Fibroblast of skin of right biceps (primary cell): Measurements from ENCODE around the gene ZNF76.
A peak's percentile ranks its signal among the peaks of the same experiment; 100 is the strongest.

Experiments
- DNase-seq: peaks from one replicate; pipeline ENCODE4 v3.0.0-alpha.2; 2013

The ZNF76 gene

DNA sequence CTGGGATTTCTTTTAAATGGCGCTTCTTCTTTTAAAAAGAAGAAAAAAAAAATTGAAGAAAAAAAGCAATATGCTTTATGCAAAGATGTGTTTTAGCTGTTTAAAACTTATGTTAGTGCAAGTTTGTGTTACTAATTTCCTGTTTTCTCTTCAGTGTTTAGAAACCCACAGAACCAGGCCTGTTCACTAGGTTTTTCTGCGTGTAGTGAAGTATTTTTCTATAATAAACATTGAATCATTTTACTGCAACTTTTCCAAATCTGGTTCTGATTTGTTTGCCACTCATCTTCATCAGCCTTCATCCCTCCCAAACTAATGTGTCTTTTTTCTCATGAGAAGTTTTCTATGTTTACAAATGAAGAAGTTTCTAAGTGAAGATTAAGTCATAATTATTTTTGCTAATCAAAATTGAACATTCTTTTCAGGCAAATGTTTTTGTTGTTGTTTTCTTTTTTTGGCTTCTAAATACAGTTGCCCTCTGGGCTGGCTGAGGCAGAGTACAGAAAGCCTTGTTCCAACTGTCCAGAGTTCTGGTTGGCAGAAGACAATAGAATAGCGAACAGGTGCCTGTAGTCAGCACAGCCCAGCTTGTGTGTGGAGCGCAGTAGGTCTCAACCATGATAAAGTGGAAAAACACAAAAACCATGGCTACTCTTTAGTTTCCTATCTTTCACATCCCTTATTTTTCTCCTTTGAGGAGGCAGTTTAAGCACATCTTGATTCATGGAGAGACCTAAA is 14.5 kb downstream of the ZNF76 start:
- no peak for DNase-seq

DNA sequence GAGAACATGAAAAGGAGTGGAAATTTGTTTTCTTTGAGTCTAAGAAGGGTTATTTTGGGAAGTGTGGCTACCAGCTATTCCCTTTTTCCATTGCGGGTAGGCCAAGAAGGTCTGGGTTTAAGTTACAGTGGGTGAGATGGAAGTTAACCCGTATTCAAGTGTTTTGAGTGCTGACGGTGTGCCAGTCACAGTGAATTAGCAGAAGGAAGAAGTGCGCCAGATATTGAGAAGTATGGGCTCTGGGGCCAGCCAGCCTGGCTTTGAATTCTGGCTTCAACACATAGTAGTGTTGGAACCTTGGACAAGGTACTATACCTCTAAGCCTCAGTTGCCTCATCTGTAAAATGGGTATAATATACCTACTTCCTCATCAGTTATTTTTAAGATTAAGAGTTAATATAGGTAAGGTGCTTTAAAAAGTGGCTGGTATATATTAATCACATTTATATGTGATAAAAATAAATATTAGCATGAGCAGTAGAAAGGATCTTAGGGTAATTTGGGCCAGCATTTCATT is 16.3 kb downstream of the ZNF76 start:
- no peak for DNase-seq

DNA sequence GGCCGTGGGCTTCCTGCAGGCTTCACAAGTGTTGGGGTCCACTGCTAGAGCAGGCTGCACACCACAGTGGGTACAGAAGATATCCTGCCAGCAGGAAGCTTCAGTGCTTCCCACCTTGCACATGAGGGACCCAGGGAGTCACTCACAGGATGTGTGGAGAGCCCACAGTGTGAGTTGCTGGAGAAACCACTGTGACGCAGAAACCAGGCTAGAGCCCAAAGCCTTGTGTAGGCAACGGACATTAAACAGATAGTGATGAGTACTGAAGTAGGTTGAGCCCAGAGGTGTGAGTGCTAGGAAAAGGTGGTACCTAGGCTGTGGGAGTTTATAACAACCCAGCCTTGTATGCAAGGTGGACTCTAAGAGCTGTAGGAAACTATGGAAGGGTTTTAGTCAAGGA is 19.2 kb downstream of the ZNF76 start:
- DNase-seq = no peak

DNA sequence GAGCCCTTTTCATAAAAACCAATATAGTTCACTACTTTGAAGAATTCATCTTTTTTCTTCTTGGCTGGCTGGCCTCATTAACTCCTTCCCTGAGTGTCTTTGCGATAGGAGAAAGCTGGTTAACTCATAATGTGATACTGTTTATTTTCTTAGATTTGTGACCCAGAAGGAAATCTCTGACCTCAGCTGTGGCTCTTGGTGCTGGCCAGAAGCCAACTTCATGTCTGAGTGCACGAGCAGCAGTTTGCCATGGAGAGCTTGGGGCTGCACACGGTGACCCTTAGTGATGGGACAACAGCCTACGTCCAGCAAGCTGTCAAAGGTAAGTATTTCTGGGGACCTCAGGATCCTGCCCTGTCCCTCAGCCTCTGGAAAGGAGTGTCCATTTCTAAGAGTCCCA is 21.4 kb downstream of the ZNF76 start:
- no peak for DNase-seq

DNA sequence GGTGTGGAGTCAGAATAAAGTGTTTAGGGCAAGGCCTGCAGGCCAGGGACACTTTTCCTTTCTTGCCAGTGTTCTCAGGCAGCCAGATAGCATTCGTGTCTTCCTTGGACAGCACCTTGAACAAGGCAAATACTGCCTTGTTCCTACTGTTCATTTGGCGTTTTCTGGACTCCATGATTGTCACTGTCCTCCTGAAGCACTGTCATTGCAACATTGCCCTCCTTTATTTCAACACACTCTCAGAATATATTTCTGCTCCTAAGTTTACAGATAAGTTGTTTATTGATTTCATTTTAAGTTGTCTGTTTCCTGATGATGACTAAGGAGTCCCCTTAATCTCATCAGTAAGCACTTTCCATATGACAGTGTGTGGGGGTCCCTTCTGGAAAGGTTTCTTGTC is 22.9 kb downstream of the ZNF76 start:
- no peak for DNase-seq

DNA sequence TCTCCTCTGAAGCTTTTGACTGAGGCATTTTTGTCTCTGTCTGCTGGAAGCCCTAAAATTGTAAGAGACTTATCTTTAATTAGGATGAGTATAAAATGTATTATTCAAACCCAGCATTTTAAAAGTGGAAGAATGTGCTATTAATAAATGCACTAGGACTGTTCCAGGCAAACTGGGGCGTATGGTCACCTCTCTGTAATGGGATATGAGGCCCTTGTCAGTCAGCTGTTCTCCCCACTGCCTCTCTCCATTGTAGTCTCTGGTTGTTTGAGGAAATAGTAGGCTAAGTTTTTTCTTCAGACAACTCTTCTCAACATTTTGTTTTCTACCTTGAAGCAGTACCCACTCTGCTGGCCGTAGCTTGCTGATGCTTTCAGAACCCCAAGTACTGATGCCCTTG is 23.8 kb downstream of the ZNF76 start:
- DNase-seq = no peak

DNA sequence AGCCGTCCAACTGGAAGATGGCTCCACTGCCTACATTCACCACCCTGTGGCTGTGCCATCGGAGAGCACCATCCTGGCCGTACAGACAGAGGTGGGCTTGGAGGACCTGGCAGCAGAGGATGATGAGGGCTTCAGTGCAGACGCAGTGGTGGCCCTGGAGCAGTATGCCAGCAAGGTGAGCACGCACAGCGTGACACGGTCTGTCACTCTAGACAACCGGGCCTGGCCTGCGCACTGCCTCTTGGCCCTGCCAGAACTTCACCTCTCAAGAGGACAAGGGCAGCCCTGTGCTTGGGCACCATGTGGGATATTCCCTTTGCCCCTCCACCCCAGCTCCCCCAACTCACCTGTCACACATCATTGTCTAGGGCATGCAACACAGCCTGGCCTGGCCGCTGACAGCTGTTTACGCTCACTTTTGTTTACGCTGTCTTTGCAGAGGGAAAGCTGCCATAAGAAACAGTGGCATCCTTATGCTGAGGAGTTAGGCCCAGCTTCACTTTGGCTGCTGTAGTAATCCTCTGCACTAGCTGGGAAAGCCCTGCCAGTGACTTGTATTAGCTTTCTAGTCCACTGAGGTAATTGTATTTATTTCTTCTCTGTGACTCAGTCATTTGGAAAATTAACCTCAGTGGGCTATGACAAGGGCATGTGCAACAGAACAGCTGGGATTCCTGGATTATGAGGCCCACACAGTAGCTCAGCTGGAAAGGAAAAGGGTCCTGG is 28.3 kb downstream of the ZNF76 start:
- DNase-seq = no peak

DNA sequence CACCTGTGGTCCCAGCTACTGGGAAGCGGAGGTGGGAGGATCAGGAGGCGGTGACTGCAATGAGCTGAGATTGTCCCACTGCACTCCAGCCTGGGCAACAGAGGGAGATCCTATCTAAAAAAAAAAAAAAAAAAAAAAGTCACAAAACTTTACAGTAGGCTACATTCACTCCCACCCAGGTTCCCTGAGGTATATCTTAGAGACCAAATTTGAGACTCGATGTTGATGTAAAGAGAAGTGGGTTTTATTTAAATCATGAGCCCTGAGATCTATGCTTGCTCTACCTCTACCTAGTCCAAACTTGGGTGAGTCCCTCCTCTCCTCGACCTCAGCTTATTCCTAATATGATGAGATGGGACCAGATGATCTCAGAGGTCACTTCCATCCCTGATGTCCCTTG is 29.3 kb downstream of the ZNF76 start:
- no peak for DNase-seq

DNA sequence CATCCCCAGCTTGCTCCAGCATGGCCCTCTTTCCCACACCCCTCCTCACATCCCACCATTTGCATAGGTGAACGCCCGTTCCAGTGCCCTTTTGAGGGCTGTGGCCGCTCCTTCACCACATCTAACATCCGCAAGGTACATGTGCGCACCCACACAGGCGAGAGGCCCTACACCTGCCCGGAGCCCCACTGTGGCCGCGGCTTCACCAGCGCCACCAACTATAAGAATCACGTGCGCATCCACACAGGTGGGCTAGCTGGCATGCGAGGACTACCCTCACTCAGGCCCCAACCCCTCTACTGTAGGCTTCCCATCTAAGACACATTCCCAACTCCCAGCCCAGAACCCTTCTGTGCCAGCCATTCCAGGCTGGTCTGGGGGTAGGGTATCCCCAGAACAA is 32.0 kb downstream of the ZNF76 start:
- no peak for DNase-seq

DNA sequence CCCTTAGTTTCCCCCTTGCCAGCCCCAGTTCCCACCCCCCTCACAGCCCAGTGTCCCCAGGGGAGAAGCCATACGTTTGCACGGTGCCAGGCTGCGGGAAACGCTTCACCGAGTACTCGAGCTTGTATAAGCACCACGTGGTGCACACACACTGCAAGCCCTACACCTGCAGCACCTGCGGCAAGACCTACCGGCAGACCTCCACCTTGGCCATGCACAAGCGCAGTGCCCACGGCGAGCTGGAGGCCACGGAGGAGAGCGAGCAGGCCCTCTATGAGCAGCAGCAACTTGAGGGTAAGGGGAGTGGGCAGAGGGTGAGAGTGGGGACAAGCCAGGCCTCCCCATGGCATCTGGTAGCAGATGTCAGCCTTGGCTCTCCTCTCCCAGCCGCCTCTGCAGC is 33.0 kb downstream of the ZNF76 start:
- DNase-seq = no peak

DNA sequence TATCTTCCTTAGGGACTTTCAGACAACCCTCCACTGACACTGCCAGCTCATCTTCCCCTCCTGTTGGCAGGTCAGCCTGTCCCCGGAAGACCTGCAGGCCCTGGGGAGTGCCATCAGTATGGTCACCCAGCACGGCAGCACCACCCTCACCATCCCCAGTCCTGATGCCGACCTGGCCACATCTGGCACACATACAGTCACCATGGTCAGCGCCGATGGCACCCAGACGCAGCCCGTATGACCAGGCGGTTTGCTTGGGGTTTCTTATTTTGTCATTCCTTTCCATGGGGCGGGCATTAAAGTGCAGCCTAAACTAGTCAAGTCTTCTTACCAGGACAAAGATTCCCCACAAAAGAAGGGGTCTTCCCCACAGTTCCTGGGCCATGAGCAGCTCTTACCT is 34.1 kb downstream of the ZNF76 start:
- DNase-seq = no peak

DNA sequence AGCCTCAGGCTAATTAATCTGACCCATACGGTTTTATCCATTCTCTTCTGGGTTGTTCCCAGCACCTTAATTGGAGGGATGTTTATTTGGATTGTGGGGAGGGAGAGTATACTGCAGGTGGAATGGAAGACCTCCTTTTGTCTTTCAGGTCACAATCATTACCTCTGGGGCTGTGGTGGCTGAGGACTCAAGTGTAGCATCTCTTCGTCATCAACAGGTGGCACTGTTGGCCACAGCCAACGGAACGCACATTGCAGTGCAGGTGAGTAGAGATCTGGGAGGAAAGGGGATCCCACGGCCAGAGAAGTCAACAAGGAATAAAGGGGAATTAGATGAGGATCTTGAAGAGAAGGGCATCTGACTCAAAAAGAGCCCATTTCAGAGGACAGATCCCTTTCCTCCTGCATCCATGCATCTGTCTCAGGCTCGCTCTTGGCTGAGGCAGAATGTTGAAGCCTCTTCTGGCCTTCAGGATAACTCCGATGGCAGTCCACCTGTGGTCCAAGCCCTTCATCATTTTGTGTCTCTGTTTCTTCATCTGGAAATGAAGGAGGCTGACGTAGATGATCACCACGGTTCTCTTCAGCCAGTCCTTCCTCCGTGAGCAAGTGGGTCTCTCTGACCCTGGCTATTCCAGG is 34.9 kb downstream of the ZNF76 start:
- DNase-seq = peak; percentile 34

DNA sequence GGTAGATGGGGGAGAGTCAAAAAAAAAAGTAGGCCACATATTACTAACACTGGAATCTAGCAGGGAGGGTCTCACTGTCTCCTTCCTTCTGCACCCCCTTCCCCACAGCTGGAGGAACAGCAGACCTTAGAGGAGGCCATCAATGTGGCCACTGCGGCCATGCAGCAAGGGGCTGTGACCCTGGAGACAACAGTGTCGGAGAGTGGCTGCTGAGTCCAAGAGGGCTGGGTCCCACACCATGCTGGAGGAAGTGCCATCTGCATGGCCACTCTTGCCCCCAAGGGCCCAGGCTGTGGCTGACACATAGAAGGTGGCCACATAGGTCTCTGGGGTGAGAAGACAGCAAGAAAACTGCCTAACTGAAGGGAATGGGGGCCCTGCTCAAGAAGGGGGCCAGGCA is 35.5 kb downstream of the ZNF76 start:
- no peak for DNase-seq

DNA sequence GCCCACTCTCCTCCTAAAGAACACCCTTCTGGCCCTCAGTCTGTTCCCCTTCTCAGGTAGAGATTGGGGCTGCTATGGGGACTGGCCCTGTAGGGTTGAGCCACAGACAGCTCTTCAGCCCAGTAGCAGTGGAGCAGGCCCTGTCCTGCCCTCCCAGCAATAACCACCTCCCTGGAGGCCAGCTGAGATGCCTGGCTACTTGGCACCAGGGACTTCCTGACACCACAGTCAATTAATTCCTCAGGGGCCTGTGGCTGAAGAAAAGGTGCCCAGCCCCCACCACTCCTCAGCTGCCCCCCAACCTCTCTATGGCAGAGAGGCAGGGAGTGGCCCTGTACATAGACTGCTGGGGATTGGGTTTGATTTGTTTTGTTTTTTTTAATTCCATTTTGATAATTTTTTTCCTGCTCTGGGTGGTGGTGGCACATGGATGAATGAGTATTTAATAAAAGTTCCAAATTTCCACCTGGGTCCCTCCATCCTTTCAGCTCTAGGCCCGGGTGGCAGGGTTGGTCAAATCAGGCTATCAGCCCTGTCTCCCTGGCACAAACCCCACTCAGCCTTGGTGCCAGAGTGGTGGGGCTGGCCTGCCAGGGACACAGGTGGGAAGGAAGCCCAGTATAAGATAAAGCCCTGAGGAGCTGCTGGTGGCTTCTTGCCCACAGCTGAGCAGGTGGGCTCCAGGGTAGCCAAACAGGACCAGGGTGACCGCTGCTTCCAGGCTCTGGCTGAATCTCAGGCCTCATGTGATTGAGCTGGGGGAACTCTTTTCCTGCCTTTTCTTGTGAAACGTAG is 36.2 kb downstream of the ZNF76 start:
- DNase-seq = no peak

DNA sequence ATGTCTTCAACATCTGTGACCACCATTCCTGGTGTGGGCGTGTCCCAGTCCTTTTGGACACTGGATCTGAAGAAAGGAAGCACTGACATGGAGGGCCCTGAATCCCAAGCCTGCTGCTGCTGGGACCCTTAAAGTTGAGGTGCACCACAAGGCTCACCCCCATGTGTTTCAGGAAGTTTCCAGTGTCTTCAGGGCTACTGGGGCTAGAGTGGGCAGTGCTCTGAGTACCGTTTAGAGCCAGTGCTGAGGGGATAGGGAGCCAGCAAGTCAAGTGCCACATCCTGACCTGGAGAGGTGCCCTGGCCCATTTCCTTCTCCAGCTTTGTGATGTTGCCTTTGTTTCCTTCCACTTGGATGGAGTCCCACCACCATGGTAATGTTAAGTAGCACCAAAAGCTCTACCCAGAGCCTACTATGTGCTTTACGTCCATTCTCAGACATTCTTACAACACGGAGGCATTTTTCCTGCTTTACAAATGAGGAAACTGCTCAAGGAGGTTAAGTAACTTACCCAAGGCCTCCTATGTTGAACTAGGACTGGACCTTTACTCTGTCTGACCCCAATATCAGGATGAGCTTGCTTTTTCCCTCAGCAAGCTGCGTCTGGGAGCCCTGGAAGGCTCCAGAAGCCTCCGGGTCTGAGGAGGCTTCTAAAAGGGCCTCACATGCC is 37.5 kb downstream of the ZNF76 start:
- no peak for DNase-seq

DNA sequence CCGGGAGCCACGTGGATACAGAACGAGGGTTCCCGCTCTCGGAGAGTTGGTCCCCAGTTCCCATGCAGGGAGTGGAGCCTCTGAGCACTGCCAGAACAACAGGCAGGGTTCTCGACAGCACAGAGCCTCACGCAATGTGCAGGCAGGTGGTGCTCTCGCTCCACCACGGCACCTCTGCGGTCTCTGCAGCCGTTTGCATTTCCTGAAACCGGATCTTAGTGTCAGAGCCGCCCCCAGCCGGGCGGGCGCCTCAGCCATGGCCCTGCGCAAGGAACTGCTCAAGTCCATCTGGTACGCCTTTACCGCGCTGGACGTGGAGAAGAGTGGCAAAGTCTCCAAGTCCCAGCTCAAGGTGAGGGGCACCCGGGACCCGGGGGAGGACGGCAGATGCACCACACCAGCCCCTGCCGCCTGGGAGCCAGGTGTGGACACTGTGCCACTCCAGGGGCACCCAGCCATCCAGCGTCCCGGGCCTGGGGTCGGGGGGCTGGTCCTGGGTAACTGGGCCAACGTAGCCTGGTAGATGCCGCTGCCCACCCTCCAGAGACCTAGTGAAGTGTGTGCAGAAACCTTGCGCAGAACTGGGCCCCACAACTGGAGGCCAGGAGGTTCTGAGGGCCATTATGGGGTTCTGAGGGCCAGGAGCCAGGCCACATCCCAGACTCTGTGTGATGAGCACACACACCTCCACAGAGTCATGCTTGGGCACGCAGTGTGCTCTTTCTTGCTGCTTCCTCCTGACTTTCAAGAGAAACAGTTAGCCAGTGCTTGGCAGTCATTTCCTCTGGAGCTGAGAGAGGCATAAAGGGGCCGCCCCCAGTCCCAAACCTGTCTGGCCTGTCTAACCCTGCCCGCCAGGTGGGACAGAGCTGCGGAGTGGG is 38.3 kb downstream of the ZNF76 start, which contains the start of gene DEF6:
Gene DEF6 (plus strand): TSS at position 218 of the 881 bp plus-strand sequence. CDS start 39 bp downstream, at position 257.
- DNase-seq = peak; percentile 83

DNA sequence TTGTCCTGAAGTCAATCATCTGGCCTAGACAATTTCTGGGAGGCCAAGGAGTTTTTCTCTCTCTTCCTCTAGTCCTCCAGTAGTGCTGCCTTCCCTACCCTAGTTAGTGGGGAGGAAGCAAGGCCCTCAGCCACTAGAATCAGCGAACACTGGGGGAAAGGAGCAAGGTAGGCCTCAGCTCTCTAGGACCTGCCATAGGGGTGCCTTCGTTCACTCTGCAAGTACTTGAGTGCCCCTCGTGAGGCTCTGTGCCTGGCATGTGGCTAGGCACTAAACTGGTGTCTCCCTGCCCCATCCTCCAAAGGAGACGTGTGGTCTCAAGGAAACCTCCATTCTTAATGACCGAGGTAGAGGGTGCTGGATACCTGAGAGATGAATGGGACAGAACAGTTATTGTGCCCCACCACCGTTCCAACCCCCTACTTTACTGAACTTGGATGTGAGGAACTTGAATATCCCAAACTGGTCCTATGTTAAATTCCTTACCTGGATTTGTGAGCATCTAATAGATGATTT is 39.1 kb downstream of the ZNF76 start:
- no peak for DNase-seq

DNA sequence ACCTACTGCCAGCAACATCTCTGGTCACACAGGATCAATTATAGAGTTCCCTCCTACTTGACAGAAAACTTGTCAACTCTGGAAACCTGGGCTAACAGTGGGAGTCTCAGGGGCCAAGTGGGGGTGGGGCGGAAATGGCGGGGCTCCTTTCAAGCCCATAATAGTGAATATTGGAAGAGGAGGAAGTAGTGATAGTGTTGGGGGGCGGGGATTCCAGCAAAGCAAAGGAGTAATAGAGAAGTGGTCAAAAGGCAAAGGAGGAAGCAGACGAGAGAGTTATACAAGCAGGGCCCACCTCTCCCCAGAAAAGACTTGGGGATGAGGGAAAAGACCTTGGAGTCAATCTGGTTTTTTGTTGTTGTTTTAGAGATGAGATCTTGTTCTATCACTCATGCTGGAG is 40.1 kb downstream of the ZNF76 start:
- DNase-seq = no peak

DNA sequence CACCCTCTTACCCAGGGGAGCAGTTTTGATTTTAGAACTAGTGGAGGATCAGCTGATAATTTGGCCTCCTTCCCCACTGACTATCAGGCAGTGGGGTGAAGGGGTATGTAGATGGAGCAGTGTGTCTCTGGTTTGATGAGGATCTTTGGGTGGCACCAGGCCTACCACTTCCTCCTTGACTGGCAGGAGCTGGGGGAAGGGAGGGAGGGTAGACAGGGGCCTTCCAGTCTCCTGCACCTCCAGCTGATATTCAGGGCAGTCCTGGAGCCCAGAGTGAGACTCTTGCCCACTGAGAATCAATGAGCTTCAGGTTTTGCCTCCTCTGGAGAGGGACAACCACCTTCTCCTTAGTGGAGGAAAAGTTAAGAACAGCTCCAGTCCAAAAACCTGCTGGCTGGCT is 41.3 kb downstream of the ZNF76 start:
- no peak for DNase-seq

DNA sequence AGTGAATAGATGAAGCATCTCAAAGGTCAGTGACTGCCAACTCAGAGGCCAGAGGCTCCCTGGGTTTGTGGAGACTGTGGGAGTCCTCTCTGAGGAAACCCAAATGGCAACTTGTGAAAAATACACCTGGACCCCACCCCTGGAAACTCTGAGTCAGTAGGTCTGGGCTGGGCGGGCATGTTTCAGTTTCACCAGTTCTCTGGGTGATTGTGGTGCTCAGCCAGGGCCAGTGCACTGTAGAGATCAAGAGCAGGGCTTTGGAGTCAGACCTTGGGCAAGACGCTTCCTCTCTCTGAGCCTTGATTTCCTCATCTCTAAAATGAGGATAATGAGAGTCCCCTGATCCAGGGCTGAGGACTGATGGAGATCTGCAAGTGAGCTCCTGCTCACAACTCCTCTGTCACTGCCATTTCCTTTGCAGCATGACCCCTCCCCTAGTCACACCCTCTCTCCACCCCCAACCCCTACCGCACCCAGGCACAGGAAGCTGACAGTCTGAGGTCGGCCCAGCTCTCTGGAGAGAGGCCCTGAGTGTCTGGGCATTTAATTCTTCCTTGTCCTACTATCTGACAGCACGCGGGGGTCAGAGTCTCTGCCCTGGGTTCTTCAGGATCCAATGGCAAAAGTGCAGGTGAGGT is 43.2 kb downstream of the ZNF76 start:
- peak; percentile 50 for DNase-seq

DNA sequence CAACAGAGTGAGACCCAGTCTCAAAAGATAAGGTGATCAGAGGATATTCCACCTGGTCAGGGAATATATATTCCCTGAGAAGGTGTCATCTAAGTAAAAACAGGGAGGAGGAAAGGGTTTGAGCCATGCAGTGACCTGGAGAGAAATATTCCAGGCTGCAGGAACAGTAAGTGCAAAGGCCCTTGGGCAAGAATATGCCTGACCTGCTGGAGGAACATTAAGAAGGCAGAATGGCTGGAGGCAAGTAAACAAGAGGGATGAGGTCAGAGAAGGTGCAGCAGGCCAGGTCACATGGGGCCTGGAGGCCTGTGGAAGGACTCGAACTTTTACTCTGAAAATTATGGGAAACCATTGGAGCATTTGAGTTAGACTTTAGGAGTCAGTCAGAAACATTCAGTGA is 44.8 kb downstream of the ZNF76 start:
- DNase-seq = no peak
